Measurements from ENCODE around the gene TTC9. TPM values are rescaled to one million over a fixed set of nuclear protein-coding genes. Genes with fewer than 3 reads are reported as not detected.

The TTC9 gene
- total RNA-seq, 1 donor from 2014 or later = 8.6 TPM

DNA sequence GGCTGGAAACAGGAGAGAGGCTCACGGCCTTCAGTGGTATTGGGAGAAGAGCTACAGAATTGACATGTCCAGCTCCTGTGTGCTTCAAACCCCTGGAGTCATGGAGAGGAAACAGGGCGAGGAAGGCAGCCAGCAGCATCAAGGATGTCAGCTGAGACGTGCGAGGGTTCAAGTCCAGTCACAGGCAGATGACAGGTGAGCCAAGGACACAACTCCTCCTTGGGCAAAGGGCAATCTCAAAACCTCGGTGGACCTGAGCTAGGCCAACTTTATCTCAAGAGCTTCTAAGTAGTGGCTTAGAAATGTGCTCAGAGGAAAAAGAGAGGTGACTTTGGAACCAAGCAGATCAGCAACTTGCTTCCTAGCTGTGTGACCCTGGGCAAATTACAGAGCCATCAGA lies 81.6 kb downstream of the TTC9 start:
- no peak overlapping the region for H3K27ac Mint-ChIP-seq (ENCODE audit: unreplicated experiment)
- H3K27me3 Mint-ChIP-seq (ENCODE audit: unreplicated experiment) = peaks cover 2% of the 10 kb centered on the region
- no peak for DNase-seq

DNA sequence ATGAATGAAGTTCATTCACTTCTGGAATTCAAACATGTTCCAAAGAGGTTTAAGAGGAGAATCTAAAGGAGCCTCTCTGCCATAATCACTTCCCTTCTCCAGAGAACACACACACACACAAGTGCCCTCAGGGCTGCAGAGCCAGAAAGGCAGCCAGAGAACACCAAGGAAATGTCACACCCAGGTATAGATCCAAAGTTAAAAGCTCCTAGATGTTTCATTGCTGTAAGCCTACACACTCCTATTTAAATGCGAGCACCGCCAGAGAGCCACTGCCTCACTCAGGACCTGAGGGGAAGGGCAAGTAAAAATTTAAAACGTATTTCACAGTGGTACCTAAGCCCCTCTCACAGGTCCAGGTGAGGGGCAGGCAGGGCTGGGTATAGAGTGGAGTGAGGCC lies 82.4 kb downstream of the TTC9 start:
- Mint-ChIP-seq H3K27ac (ENCODE audit: unreplicated experiment) (no peak overlapping the region), H3K36me3 (ENCODE audit: unreplicated experiment) (no peaks in the 10 kb centered on the region), H3K4me3 (ENCODE audit: unreplicated experiment) (no peak overlapping the region), H3K9me3 (ENCODE audit: unreplicated experiment) (peaks cover 6% of the 10 kb centered on the region), H3K27me3 (ENCODE audit: unreplicated experiment) (peaks cover 2% of the 10 kb centered on the region), H3K4me1 (ENCODE audit: low read depth, unreplicated experiment) (peaks cover 18% of the 10 kb centered on the region)
- TF ChIP-seq, protein P1, sequence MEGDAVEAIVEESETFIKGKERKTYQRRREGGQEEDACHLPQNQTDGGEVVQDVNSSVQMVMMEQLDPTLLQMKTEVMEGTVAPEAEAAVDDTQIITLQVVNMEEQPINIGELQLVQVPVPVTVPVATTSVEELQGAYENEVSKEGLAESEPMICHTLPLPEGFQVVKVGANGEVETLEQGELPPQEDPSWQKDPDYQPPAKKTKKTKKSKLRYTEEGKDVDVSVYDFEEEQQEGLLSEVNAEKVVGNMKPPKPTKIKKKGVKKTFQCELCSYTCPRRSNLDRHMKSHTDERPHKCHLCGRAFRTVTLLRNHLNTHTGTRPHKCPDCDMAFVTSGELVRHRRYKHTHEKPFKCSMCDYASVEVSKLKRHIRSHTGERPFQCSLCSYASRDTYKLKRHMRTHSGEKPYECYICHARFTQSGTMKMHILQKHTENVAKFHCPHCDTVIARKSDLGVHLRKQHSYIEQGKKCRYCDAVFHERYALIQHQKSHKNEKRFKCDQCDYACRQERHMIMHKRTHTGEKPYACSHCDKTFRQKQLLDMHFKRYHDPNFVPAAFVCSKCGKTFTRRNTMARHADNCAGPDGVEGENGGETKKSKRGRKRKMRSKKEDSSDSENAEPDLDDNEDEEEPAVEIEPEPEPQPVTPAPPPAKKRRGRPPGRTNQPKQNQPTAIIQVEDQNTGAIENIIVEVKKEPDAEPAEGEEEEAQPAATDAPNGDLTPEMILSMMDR (IDR thresholded peaks at IDR 0.05; ENCODE audit: partially characterized antibody, unreplicated experiment) = no peak
- DNase-seq = no peak

More for the DNA sequence above, 81.6 kb downstream of the TTC9 start:
- peaks cover 18% of the 10 kb centered on the region for H3K4me1 Mint-ChIP-seq (ENCODE audit: low read depth, unreplicated experiment)
- H3K36me3 Mint-ChIP-seq (ENCODE audit: unreplicated experiment) = no peaks in the 10 kb centered on the region
- H3K9me3 Mint-ChIP-seq (ENCODE audit: unreplicated experiment) = peaks cover 5% of the 10 kb centered on the region
- no peak overlapping the region for H3K4me3 Mint-ChIP-seq (ENCODE audit: unreplicated experiment)
- TF ChIP-seq, protein P1 (IDR thresholded peaks at IDR 0.05; ENCODE audit: partially characterized antibody, unreplicated experiment) = no peak

GRCh38 chr14:70724944-70725343 lies 83.2 kb downstream of the TTC9 start:
- Mint-ChIP-seq H3K27me3 (ENCODE audit: unreplicated experiment) (peaks cover 2% of the 10 kb centered on the region), H3K27ac (ENCODE audit: unreplicated experiment) (no peak overlapping the region), H3K4me1 (ENCODE audit: low read depth, unreplicated experiment) (peaks cover 18% of the 10 kb centered on the region), H3K4me3 (ENCODE audit: unreplicated experiment) (no peak overlapping the region), H3K9me3 (ENCODE audit: unreplicated experiment) (peaks cover 6% of the 10 kb centered on the region), H3K36me3 (ENCODE audit: unreplicated experiment) (no peaks in the 10 kb centered on the region)
- TF ChIP-seq, protein P1 (IDR thresholded peaks at IDR 0.05; ENCODE audit: partially characterized antibody, unreplicated experiment) = no peak
- DNase-seq = no peak

Other genes starting within 250 kb of the TTC9 start
- 17.4 TPM for gene SYNJ2BP, start 224.8 kb upstream of the TTC9 start, total RNA-seq (ENCODE audit: unreplicated experiment)
- not detected for gene ADAM21, start 189.7 kb upstream of the TTC9 start, total RNA-seq (ENCODE audit: unreplicated experiment)
- 1.3 TPM for gene ADAM20, start 106.9 kb upstream of the TTC9 start, total RNA-seq (ENCODE audit: unreplicated experiment)
- gene MED6, start 41.3 kb upstream of the TTC9 start, total RNA-seq (ENCODE audit: unreplicated experiment) = 55.2 TPM
- 20.0 TPM for gene MAP3K9, start 167.6 kb downstream of the TTC9 start, total RNA-seq (ENCODE audit: unreplicated experiment)